ENCODE measurements around the gene PAPPA.

- TF ChIP-seq POLR2AphosphoS5 (IDR thresholded peaks at IDR 0.05) (no peak), EP300 (IDR thresholded peaks at IDR 0.05) (no peak), CTCF (IDR thresholded peaks at IDR 0.05) (no peak), POLR2A (IDR thresholded peaks at IDR 0.05) (no peak)
These were observed 150.4 kb downstream of the PAPPA start for GRCh38 chr9:116303886-116304538.

All from suprapubic skin (tissue), 4 donors.